H4 (cell line): ENCODE results near the gene CTR9. TPM values are rescaled to one million over a fixed set of nuclear protein-coding genes. Genes with fewer than 3 reads are reported as not detected.
A peak's percentile ranks its signal among the peaks of the same experiment; 100 is the strongest.

ENCODE experiments used
- DNase-seq: peaks from one replicate; pipeline ENCODE4 v3.0.0-alpha.2; 2015; ENCODE audit warnings: low spot score
- total RNA-seq: library from RNA; depleted of rRNA; stranded (reverse); fragments of >200 nt; shearing (Covaris generic); gene quantifications from 2 replicates; pipeline ENCODE4 v1.2.3, GENCODE V29; 2014; rRNA removed

CTR9 gene
- 11.7 and 17.2 TPM in 2 replicates for total RNA-seq

- DNase-seq = peak; percentile 92
Measured at GRCh38 chr11:10750838-10751580, at the start of gene CTR9. Gene CTR9, plus strand, starts transcription at chr11:10751246. Its CDS starts 167 bp downstream, at chr11:10751413.

GRCh38 chr11:10701982-10702381 is 49.1 kb upstream of the CTR9 start:
- DNase-seq = no peak

- DNase-seq = no peak
Measured at GRCh38 chr11:10708131-10708530, 42.9 kb upstream of the CTR9 start.

- DNase-seq = no peak
Measured at GRCh38 chr11:10709299-10710086, 41.6 kb upstream of the CTR9 start.

GRCh38 chr11:10715571-10715970 is 35.5 kb upstream of the CTR9 start:
- DNase-seq = no peak

GRCh38 chr11:10716122-10716521 is 34.9 kb upstream of the CTR9 start:
- no peak for DNase-seq

GRCh38 chr11:10716543-10717259 is 34.3 kb upstream of the CTR9 start:
- DNase-seq = no peak

- DNase-seq = no peak
Measured at GRCh38 chr11:10719616-10720015, 31.4 kb upstream of the CTR9 start.

GRCh38 chr11:10720881-10721376 is 30.1 kb upstream of the CTR9 start:
- DNase-seq = no peak

GRCh38 chr11:10722307-10722706 is 28.7 kb upstream of the CTR9 start:
- DNase-seq = no peak

- peak; percentile 60 for DNase-seq
Measured at GRCh38 chr11:10725114-10725906, 25.7 kb upstream of the CTR9 start.

- no peak for DNase-seq
Measured at GRCh38 chr11:10725907-10726253, 25.2 kb upstream of the CTR9 start.

GRCh38 chr11:10727146-10727851 is 23.7 kb upstream of the CTR9 start:
- DNase-seq = no peak

GRCh38 chr11:10728154-10728553 is 22.9 kb upstream of the CTR9 start:
- no peak for DNase-seq

- no peak for DNase-seq
Measured at GRCh38 chr11:10728789-10729472, 22.1 kb upstream of the CTR9 start.

GRCh38 chr11:10730151-10730550 is 20.9 kb upstream of the CTR9 start:
- no peak for DNase-seq

- no peak for DNase-seq
Measured at GRCh38 chr11:10731064-10731680, 19.9 kb upstream of the CTR9 start.

- peak; percentile 98 for DNase-seq
Measured at GRCh38 chr11:10735481-10736475, 15.3 kb upstream of the CTR9 start.
